GM23248 (cell line): Measurements from ENCODE around the gene DUS1L. TPM values are rescaled to one million over a fixed set of nuclear protein-coding genes. Genes with fewer than 3 reads are reported as not detected.

ENCODE experiments used
- DNase-seq: peaks from one replicate; pipeline ENCODE4 v3.0.0-alpha.2; 2015
- H2AFZ ChIP-seq: fragments of 200-600 bp; sonication (generic); 2 replicates; pipeline ENCODE4 v1.6.1; 2016; ENCODE audit warnings: antibody characterized with exemption
- H3F3A ChIP-seq: fragments of 200-600 bp; sonication (generic); 2 replicates; pipeline ENCODE4 v1.6.1; 2016; ENCODE audit warnings: mild to moderate bottlenecking, antibody characterized with exemption, mixed run types; ENCODE audit not compliant: insufficient read depth
- H3K27ac ChIP-seq: fragments of 200-600 bp; sonication (generic); 2 replicates; pipeline ENCODE4 v1.5.1; 2016; ENCODE audit warnings: mild to moderate bottlenecking
- H3K27me3 ChIP-seq: fragments of 200-600 bp; sonication (generic); replicated peaks from 2 replicates; pipeline ENCODE4 v1.6.1; 2016; ENCODE audit warnings: mild to moderate bottlenecking; ENCODE audit not compliant: insufficient read depth
- H3K36me3 ChIP-seq: fragments of 200-600 bp; sonication (generic); 2 replicates; pipeline ENCODE4 v1.6.1; 2016; ENCODE audit warnings: low read depth, mild to moderate bottlenecking
- H3K4me1 ChIP-seq: fragments of 200-600 bp; sonication (generic); 2 replicates; pipeline ENCODE4 v1.6.1; 2016; ENCODE audit warnings: mild to moderate bottlenecking; ENCODE audit not compliant: insufficient read depth
- H3K4me2 ChIP-seq: fragments of 200-600 bp; sonication (generic); one replicate; pipeline ENCODE4 v1.6.1; 2016; ENCODE audit warnings: mild to moderate bottlenecking; ENCODE audit not compliant: unreplicated experiment
- H3K4me3 ChIP-seq: fragments of 200-600 bp; sonication (generic); 2 replicates; pipeline ENCODE4 v1.5.1; 2016; ENCODE audit warnings: mild to moderate bottlenecking
- H3K79me2 ChIP-seq: fragments of 200-600 bp; sonication (generic); 2 replicates; pipeline ENCODE4 v1.6.1; 2016; ENCODE audit warnings: mild to moderate bottlenecking; ENCODE audit not compliant: insufficient read depth
- H3K9ac ChIP-seq: fragments of 200-600 bp; sonication (generic); 2 replicates; pipeline ENCODE4 v1.6.1; 2016; ENCODE audit warnings: mild to moderate bottlenecking
- H3K9me2 ChIP-seq: fragments of 200-600 bp; sonication (generic); 2 replicates; pipeline ENCODE4 v1.6.1; 2016; ENCODE audit warnings: mixed run types, mild to moderate bottlenecking, moderate library complexity; ENCODE audit not compliant: insufficient read depth
- H3K9me3 ChIP-seq: fragments of 200-600 bp; sonication (generic); one replicate; pipeline ENCODE4 v1.6.1; 2017; ENCODE audit warnings: low read depth
- H4K20me1 ChIP-seq: fragments of 200-600 bp; sonication (generic); 2 replicates; pipeline ENCODE4 v1.6.0; 2016; ENCODE audit not compliant: insufficient read depth
- EZH2 ChIP-seq: fragments of 200-600 bp; sonication (generic); IDR thresholded peaks from 2 replicates; pipeline ENCODE4 v1.6.1; 2018; ENCODE audit warnings: antibody characterized with exemption, mild to moderate bottlenecking; ENCODE audit not compliant: insufficient read depth, poor library complexity, severe bottlenecking
- EZH2phosphoT487 ChIP-seq: fragments of 200-600 bp; sonication (generic); IDR thresholded peaks from 2 replicates; pipeline ENCODE4 v1.6.1; 2018; ENCODE audit warnings: antibody characterized with exemption, moderate library complexity, mild to moderate bottlenecking, low read depth; ENCODE audit not compliant: insufficient read depth
- WGBS, 2 experiments: methylation state at CpG; one replicate each; pipeline ENCODE4 v1.1.6; 2015 to 2017; ENCODE audit warnings: low lambda C conversion rate in 2 of 2, low coverage in 1 of 2; ENCODE audit errors: missing lambda C conversion rate in 2 of 2; 5-methylcytosine and 5-hydroxymethylcytosine counted together
- in situ Hi-C: fragments of 300-500 bp; cut with MboI; formaldehyde crosslinking; loops from 2 replicates; pipeline ENCODE4 v1.15.0; 2020
- polyA plus RNA-seq: library from polyadenylated mRNA; unstranded; fragments of >200 nt; fragmentation: Nextera tagmentation; extraction: Ambion mirVana; gene quantifications from 2 replicates; pipeline ENCODE4 v1.2.1, GENCODE V29; 2016
- total RNA-seq: library from RNA; depleted of rRNA; stranded (reverse); fragments of >200 nt; shearing (Covaris generic); gene quantifications from 2 replicates; pipeline ENCODE4 v1.2.3, GENCODE V29; 2014

DUS1L gene
- total and polyA plus RNA-seq, 2 experiments from 2014 or later, result 13.3 to 61.2 TPM

- 93 to 98% methylated on average over 21 to 24 of the region's 25 CpGs for WGBS, 2 experiments
- Histone ChIP-seq H3K9me3 (no peaks in the 10 kb centered on the region), H3K79me2 (no peaks in the 10 kb centered on the region), H3F3A (no peaks in the 10 kb centered on the region), H3K9me2 (no peaks in the 10 kb centered on the region), H3K9ac (no peak overlapping the region), H3K36me3 (peaks cover 7% of the 10 kb centered on the region; the same call in 1 of the 2 replicates), H3K4me3 (no peak overlapping the region), H3K4me1 (no peaks in the 10 kb centered on the region), H3K4me2 (no peak overlapping the region), H2AFZ (no peak overlapping the region), H3K27me3 (no peaks in the 10 kb centered on the region), H3K27ac (no peak overlapping the region), H4K20me1 (no peaks in the 10 kb centered on the region)
- TF ChIP-seq EZH2 (no peak), EZH2phosphoT487 (no peak)
- no peak for DNase-seq
- in situ Hi-C loops, result no loop called here
Measured at GRCh38 chr17:82085931-82086764, 20.5 kb upstream of the DUS1L start.

GRCh38 chr17:82085031-82085861 lies 19.6 kb upstream of the DUS1L start:
- Histone ChIP-seq H3K27ac (no peak overlapping the region), H3K79me2 (no peaks in the 10 kb centered on the region), H3K9ac (no peak overlapping the region), H4K20me1 (no peaks in the 10 kb centered on the region), H3K4me2 (no peak overlapping the region), H3K9me2 (no peaks in the 10 kb centered on the region), H3K4me3 (no peak overlapping the region), H3K36me3 (no peaks in the 10 kb centered on the region), H2AFZ (no peak overlapping the region), H3K27me3 (no peaks in the 10 kb centered on the region), H3K4me1 (no peaks in the 10 kb centered on the region), H3K9me3 (no peaks in the 10 kb centered on the region), H3F3A (no peaks in the 10 kb centered on the region)
- no peak for DNase-seq
- in situ Hi-C loops, result no loop called here
- WGBS, 2 experiments, result 94 to 95% methylated on average over 13 to 49 of the region's 49 CpGs
- TF ChIP-seq EZH2phosphoT487 (no peak), EZH2 (no peak)

- Histone ChIP-seq H3K79me2 (no peaks in the 10 kb centered on the region), H3K4me3 (no peak overlapping the region), H3K27ac (no peak overlapping the region), H3K36me3 (no peaks in the 10 kb centered on the region), H3K27me3 (no peaks in the 10 kb centered on the region), H3F3A (no peaks in the 10 kb centered on the region), H3K9ac (no peak overlapping the region), H3K9me2 (no peaks in the 10 kb centered on the region), H3K9me3 (no peaks in the 10 kb centered on the region), H3K4me1 (no peaks in the 10 kb centered on the region), H4K20me1 (no peaks in the 10 kb centered on the region), H2AFZ (no peak overlapping the region), H3K4me2 (no peak overlapping the region)
- 87 to 89% methylated on average over 27 to 31 of the region's 31 CpGs for WGBS, 2 experiments
- DNase-seq, result no peak
- in situ Hi-C loops, result no loop called here
- no peak for TF ChIP-seq EZH2phosphoT487
- TF ChIP-seq EZH2, result no peak
Measured at GRCh38 chr17:82084373-82085030, 18.9 kb upstream of the DUS1L start.
